ENCODE data around the gene TMEM190.

DNA sequence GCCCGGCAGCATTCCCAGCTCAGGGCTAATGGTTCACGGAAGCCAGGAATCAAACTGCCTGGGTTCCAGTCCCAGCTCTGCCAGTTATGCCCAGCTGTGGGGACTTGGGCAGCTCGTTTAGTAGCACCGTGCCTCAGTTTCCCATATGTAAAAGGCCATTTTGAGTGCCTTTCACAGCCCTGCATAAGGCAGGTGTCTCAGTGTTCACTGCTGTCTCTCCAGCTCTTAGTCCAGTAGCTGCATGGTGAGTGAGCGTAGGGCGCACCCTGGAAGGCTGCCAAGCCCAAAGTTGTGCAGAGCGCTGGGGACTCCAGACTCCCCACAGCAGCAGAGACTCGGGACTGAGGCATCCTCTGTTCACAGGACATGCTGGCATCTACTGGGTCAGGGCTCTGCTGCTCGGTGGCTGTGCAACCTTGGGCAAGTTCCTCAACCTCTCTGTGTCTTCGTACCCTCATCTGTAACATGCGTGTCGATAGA lies 14.6 kb downstream of the TMEM190 start:
- no peak for TF ChIP-seq EZH2 (IDR thresholded peaks at IDR 0.05; ENCODE audit: low read depth)
- TF ChIP-seq, protein P1, sequence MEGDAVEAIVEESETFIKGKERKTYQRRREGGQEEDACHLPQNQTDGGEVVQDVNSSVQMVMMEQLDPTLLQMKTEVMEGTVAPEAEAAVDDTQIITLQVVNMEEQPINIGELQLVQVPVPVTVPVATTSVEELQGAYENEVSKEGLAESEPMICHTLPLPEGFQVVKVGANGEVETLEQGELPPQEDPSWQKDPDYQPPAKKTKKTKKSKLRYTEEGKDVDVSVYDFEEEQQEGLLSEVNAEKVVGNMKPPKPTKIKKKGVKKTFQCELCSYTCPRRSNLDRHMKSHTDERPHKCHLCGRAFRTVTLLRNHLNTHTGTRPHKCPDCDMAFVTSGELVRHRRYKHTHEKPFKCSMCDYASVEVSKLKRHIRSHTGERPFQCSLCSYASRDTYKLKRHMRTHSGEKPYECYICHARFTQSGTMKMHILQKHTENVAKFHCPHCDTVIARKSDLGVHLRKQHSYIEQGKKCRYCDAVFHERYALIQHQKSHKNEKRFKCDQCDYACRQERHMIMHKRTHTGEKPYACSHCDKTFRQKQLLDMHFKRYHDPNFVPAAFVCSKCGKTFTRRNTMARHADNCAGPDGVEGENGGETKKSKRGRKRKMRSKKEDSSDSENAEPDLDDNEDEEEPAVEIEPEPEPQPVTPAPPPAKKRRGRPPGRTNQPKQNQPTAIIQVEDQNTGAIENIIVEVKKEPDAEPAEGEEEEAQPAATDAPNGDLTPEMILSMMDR (conservative IDR thresholded peaks at IDR 0.05): no peak

Measured in PC-9 (cell line).